Right kidney (tissue), 9 donors: Measurements from ENCODE around the gene TESPA1.
"Not testable (repeated sequence)": the region's sequence is repeated elsewhere in the genome, so short reads cannot be mapped to it uniquely, and the experiment has no call there.

Experiments used
- DNase-seq: peaks from one replicate; pipeline ENCODE4 v3.0.0-alpha.2; 2016
- long read RNA-seq, 8 donors: transcript quantifications; one replicate each; lab custom pipeline, GENCODE V29; 2026

The TESPA1 gene
- long read RNA-seq, donor 1: 0 reads
- long read RNA-seq, donor 2: 0 reads
- long read RNA-seq, donor 3: 0 reads
- long read RNA-seq, donor 4: 0 reads
- long read RNA-seq, donor 5: 0 reads
- long read RNA-seq, donor 6: 0 reads
- long read RNA-seq, donor 7: 0 reads
- long read RNA-seq, donor 8: 0 reads

GRCh38 chr12:54984658-54985376, at the start of gene TESPA1:
Gene TESPA1 (minus strand): TSS chr12:54984762. CDS start chr12:54974562, 10,200 bp downstream.
- no peak for DNase-seq

DNA sequence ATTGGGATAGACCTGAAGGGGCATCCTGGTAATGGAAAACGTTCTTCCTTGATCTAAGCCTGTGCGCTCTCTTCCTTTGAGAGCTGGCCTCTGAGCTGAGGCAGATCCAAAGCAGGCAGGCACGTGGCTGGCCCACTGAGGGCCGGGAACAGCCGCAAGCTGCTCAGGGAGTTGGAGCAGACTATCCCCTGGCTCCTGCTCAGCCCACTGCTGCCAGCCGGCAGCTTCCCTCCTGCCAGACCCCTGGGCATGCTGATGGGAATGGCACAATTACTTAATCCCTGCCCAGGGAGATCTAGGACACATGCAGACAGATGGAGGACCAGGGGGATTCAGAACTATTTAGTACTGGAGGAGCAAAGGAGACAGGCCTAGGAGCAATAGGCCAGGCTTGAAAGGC, 49.7 kb upstream of the TESPA1 start:
- no peak for DNase-seq

GRCh38 chr12:55025508-55025907, 40.9 kb upstream of the TESPA1 start:
- DNase-seq: no peak

DNA sequence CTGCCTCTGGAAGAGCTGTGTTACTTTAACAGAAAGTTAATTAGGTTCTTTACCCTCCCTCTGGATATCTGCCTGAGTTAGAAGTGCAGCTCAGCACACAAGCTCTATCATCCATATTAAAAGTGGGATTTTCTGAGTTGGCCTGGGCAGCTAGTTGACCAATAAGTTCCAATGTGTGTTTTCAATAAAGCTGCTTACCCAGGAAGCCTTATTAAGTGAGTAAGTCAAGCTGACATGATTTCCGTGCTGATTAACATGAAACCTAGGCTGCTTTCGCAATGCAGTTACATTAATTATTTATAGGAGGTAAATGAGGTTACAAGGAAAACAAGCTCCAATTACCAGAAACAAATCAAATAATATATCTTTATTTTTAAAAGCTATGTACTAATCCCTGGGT, 40.0 kb upstream of the TESPA1 start:
- no peak for DNase-seq

- DNase-seq: peak; percentile 61
These were observed 35.2 kb upstream of the TESPA1 start, which contains the start of gene NEUROD4 for GRCh38 chr12:55019784-55020183. Gene NEUROD4 (plus strand): TSS chr12:55019974. CDS start chr12:55026440, 6,466 bp downstream.

DNA sequence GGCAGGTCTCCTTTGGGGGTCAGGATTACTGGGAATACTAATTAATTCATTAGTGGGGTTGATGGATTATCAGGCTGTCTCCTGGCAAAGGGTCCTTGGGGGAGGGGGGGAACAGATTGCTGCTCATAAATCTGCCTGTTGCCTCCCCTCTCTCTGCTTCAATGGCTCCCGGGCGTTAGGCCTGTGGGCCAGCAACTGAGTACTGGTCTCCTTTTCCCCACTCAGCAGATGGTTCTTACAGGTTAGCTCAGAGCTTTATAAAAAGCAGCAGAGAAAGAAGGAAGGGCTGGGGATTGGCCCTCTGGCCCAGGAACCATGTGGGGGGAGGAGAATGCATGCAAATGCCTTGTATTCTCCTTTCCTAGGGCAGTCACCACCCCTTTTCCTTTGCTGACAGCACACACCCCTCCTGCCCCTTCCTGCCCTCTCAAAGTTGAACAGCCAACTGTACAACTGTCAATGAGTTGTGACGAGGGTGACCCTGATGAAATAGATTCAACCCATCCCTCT, 32.9 kb upstream of the TESPA1 start:
- no peak for DNase-seq

GRCh38 chr12:55008944-55009585, 24.5 kb upstream of the TESPA1 start:
- DNase-seq: no peak

GRCh38 chr12:55002355-55002754, 17.8 kb upstream of the TESPA1 start:
- DNase-seq: no peak

DNA sequence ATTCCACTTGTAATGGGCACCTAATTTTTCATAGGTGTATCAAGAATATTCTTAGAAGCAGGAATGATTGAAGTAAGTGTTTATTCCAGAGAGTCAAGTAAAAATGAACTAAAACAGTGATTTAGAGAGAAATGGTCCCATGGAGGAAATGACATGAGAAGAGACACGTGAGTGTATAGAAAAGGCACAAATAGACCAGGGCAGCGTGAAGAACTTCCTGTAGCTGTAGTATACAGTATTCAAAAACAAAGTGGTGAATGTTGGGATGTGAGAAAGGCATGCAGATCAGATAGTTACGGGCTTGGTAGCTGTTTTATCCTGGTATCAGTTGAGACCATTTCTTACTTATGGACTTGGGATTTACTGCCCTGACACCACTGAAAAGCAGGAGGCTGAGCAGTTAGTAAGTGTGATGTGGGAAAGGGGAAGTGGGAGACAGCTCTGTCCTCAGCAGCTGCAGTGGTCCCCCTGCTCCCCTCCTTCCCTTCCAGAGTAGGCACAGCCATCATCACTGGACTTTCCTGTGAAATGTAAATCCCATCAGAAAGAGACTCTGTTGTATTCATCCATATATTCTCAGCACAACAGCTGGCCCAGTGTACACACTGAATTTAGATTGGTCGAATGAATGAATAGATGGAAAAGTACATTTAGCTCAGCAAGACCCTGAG, 16.8 kb upstream of the TESPA1 start:
- no peak for DNase-seq

DNA sequence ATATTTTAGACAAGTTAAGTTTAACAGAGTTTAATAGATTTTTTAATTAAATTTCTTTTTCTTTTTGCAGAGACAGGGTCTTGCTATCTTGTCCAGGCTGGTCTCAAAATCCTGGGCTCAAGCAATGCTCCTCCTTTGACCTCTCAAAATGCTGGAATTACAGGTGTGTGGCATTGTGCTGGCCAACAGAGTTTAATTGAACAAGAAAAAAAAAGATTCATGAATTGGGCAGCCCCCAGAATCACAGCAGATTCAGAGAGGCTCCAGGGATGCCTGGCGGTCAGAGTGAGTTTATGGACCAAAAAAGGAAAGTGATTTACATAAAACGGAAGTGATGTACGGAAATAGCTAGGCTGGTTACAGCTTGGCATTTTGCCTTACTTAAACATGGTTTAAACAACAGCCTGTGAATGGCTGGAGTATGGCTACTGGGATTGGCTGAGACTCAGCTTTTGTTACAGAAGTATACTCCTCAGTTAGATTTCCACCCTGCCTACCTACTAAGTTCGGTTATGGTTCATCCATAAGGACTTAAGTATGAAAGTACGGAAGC, 14.5 kb upstream of the TESPA1 start:
- DNase-seq: no peak

DNA sequence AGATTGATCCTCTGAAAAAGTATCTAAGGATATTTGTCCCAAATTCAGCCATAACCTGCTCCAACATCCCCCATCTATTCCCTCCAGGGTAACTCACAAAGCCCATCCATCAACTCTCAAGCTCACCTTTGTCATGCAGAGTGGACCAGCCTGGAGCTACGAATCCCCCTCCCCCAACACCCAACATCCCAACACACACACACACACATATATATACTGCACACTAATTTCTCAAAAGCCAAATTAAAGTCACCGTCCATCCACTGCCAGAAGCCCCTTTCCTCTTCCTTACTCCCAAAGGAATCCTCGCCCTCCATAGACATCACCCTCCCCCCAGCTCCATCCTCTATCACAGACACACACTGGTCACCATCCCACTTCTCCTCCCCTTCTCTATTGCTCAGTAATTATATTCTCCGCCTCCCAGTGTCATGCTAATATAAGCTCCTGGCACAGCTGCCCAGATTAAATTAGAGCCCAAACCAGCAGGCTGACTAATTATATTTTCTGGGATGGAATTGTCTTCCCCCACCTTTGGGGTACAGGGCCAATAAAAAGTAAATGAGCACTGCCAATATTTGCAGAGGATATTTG, 13.5 kb upstream of the TESPA1 start:
- DNase-seq: no peak

DNA sequence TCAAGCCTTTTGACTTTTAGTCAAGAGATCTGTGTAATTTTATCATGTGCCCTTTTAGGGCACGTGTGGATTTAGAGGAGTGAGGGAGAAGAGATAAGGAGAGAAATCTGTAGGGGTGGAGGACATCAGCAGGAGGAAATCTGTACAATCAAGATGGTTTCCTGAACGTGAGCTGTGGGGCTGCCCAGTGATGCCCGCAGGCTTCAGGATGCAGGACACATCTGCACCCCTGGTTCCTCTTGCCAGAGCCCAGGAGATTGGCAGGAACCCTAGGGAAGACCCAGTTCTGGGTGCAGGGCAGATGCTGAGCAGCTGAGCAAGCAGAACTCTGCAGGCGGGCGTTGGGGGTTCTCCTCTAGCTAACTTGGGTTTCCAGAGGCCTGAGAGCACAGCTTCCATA, 11.6 kb upstream of the TESPA1 start:
- no peak for DNase-seq

GRCh38 chr12:54993181-54993835, 8.7 kb upstream of the TESPA1 start:
- no peak for DNase-seq

DNA sequence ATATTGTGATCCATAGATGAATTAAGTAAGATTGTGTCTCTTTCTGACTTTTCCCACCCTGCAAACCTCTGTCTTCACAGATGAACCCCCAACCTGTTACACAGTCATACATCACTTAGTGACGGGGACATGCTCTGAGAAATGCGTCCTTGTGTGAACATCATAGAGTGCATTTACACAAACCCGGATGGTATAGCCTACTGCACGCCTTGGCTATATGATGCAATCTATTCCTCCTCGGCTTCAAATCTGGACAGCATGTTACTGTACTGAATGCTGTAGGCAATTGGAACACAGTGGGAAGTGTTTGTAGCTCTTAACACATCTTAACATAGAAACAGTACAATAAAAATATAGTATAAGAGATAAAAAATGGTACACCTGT, 7.4 kb upstream of the TESPA1 start:
- DNase-seq: no peak

DNA sequence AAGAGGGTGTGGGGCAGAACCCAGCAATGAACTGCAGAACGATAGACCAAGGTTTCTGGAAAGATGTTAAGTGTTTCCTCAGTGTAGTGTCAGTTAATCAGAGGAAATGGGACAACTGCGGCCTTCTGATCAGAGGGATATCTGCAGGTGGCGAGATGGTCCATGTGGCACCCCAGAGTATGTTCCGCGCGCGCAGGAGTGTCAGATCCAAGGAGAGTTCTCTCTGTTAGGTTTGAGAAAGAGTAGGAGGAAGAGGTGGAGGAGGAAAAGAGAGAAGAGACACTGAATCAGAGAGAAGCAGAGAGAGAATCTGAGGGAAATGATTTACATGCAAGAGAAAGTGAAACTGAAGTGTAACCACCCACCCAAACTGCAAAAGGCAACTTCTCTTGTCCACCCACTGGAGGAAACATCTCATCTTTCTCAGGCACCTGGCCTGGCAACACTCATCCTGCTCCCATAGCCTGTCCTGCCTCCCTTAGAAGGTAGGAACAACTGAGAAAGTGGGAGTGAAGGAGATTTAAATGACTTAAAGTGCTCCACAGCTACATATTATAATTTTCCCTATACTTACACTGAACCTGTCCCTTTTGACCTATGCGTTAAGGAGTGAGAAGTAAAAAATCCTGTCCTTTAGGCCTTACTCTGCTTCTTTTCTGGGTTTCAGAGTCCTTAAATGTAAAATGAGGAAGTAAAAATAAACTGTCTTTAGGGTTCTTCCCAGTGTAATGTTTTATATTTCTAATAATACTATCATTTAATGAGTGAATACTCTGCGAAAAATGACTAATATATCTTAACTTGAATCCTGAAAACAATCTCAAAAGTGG, 6.8 kb upstream of the TESPA1 start:
- no peak for DNase-seq

GRCh38 chr12:54989829-54990228, 5.3 kb upstream of the TESPA1 start:
- DNase-seq: no peak

- no peak for DNase-seq
These were observed 4.0 kb upstream of the TESPA1 start for GRCh38 chr12:54988402-54989054.

GRCh38 chr12:54987611-54988231, 3.2 kb upstream of the TESPA1 start:
- no peak for DNase-seq

GRCh38 chr12:54986773-54987172, 2.2 kb upstream of the TESPA1 start:
- not testable (repeated sequence) for DNase-seq
